ENCODE measurements around the gene POU3F3. TPM values are rescaled to one million over a fixed set of nuclear protein-coding genes. Genes with fewer than 3 reads are reported as not detected.

Gene POU3F3
- polyA plus RNA-seq (2011; rRNA removed) (not detected in 2 replicates), polyA minus RNA-seq (2011; rRNA and poly(A)+ RNA removed) (not detected in 2 replicates)

GRCh38 chr2:104853534-104854497, at the start of gene POU3F3:
TSS of gene POU3F3 (plus strand) at chr2:104854115. CDS start at chr2:104855511, 1,396 bp downstream.
- Histone ChIP-seq H3K4me3 (ENCODE audit: low read depth, low read length) (no peak within 1 kb of the TSS), H3K27me3 (ENCODE audit: control insufficient read depth, insufficient read depth, low read length) (peaks cover 44% of the 10 kb centered on the region), H3K36me3 (ENCODE audit: control insufficient read depth, insufficient read depth, low read length) (no peaks in the 10 kb centered on the region)
- ChIA-PET POLR2A (no interaction called here), CTCF (interaction anchor here (0.7 kb wide), 1 partner anchor 255 kb away, joined by 4 read pairs; no protein-coding TSS in a partner anchor)
- TF ChIP-seq CTCF (IDR thresholded peaks at IDR 0.05; ENCODE audit: insufficient read depth, low read depth, low read length): no peak
- no peak for DNase-seq (ENCODE audit: low read depth)

GRCh38 chr2:104804148-104804890, 49.6 kb upstream of the POU3F3 start:
- Histone ChIP-seq H3K4me3 (ENCODE audit: low read depth, low read length) (no peak overlapping the region), H3K36me3 (ENCODE audit: control insufficient read depth, insufficient read depth, low read length) (no peaks in the 10 kb centered on the region), H3K27me3 (ENCODE audit: control insufficient read depth, insufficient read depth, low read length) (no peaks in the 10 kb centered on the region)
- no peak for TF ChIP-seq CTCF (IDR thresholded peaks at IDR 0.05; ENCODE audit: insufficient read depth, low read depth, low read length)
- DNase-seq (ENCODE audit: low read depth): no peak
- POLR2A ChIA-PET: no interaction called here
- CTCF ChIA-PET: no interaction called here

- TF ChIP-seq CTCF (IDR thresholded peaks at IDR 0.05; ENCODE audit: insufficient read depth, low read depth, low read length): no peak
- DNase-seq (ENCODE audit: low read depth): no peak
- Histone ChIP-seq H3K27me3 (ENCODE audit: control insufficient read depth, insufficient read depth, low read length) (no peaks in the 10 kb centered on the region), H3K4me3 (ENCODE audit: low read depth, low read length) (no peak overlapping the region), H3K36me3 (ENCODE audit: control insufficient read depth, insufficient read depth, low read length) (no peaks in the 10 kb centered on the region)
- ChIA-PET CTCF (no interaction called here), POLR2A (interaction anchor here (0.6 kb wide), 1 partner anchor 869 kb away, joined by 3 read pairs; no protein-coding TSS in a partner anchor)
These were observed 41.6 kb upstream of the POU3F3 start for GRCh38 chr2:104812286-104812685.

- ChIA-PET POLR2A (no interaction called here), CTCF (no interaction called here)
- Histone ChIP-seq H3K4me3 (ENCODE audit: low read depth, low read length) (no peak overlapping the region), H3K36me3 (ENCODE audit: control insufficient read depth, insufficient read depth, low read length) (no peaks in the 10 kb centered on the region), H3K27me3 (ENCODE audit: control insufficient read depth, insufficient read depth, low read length) (no peaks in the 10 kb centered on the region)
- no peak for DNase-seq (ENCODE audit: low read depth)
- TF ChIP-seq CTCF (IDR thresholded peaks at IDR 0.05; ENCODE audit: insufficient read depth, low read depth, low read length): no peak
These were observed 37.8 kb upstream of the POU3F3 start for GRCh38 chr2:104816143-104816542.

GRCh38 chr2:104818264-104818663, 35.7 kb upstream of the POU3F3 start:
- no peak for DNase-seq (ENCODE audit: low read depth)
- POLR2A ChIA-PET: no interaction called here
- H3K36me3 ChIP-seq (ENCODE audit: control insufficient read depth, insufficient read depth, low read length): no peaks in the 10 kb centered on the region
- no peaks in the 10 kb centered on the region for H3K27me3 ChIP-seq (ENCODE audit: control insufficient read depth, insufficient read depth, low read length)
- no peak overlapping the region for H3K4me3 ChIP-seq (ENCODE audit: low read depth, low read length)
- CTCF ChIA-PET: no interaction called here
- no peak for TF ChIP-seq CTCF (IDR thresholded peaks at IDR 0.05; ENCODE audit: insufficient read depth, low read depth, low read length)
